SK-N-SH (cell line): Measurements from ENCODE around the gene MALT1. TPM values are rescaled to one million over a fixed set of nuclear protein-coding genes. Genes with fewer than 3 reads are reported as not detected.

Experiments used
- CTCF ChIA-PET: fragments of 300-600, 350-600 bp; formaldehyde crosslinking; extraction: SDS; loops from one replicate; lab custom pipeline; 2021; lab: Yijun Ruan, JAX
- POLR2A ChIA-PET: fragments of 350-600 bp; sonication (Branson Sonifier 250); formaldehyde crosslinking; extraction: SDS; loops from one replicate; lab custom pipeline; 2020; ENCODE audit warnings: antibody characterized with exemption, inconsistent platforms; lab: Yijun Ruan, JAX
- DNase-seq: peaks from one replicate; pipeline ENCODE4 v3.0.0; 2012
- H2AFZ ChIP-seq: fragments of 200-600 bp; sonication (generic); 2 replicates; pipeline ENCODE4 v1.8.1; 2016; ENCODE audit warnings: antibody characterized with exemption, mild to moderate bottlenecking, low read depth
- H3F3A ChIP-seq: fragments of 200-600 bp; sonication (generic); replicated peaks from 2 replicates; pipeline ENCODE3; 2016; ENCODE audit warnings: antibody characterized with exemption, mild to moderate bottlenecking; ENCODE audit not compliant: insufficient read depth
- H3K27ac ChIP-seq, 2 experiments: fragments of 200-500 bp in 1 of 2; fragments of 200-600 bp in 1 of 2; sonication (Bioruptor generic) in 1 of 2; sonication (generic), shearing (Covaris generic) in 1 of 2; 2 replicates each; pipeline versions ENCODE4 v1.5.1 to v1.6.1; 2014 to 2016; ENCODE audit warnings: low read depth in 2 of 2, inconsistent platforms in 1 of 2, low read length in 1 of 2, mild to moderate bottlenecking in 1 of 2, mixed read lengths in 1 of 2
- H3K27me3 ChIP-seq: fragments of 200-600 bp; sonication (generic), shearing (Covaris generic); 2 replicates; pipeline ENCODE4 v1.6.1; 2016; ENCODE audit warnings: mixed run types; ENCODE audit not compliant: insufficient read depth
- H3K36me3 ChIP-seq, 2 experiments: fragments of 200-500 bp in 1 of 2; fragments of 200-600 bp in 1 of 2; sonication (Bioruptor generic) in 1 of 2; sonication (generic) in 1 of 2; replicated peaks in 1 of 2; 2 replicates each; pipeline versions ENCODE3 to v1.5.1; 2014 to 2016; ENCODE audit warnings: low read length in 1 of 2, mild to moderate bottlenecking in 1 of 2; ENCODE audit not compliant: insufficient read depth in 2 of 2, control insufficient read depth in 1 of 2
- H3K4me1 ChIP-seq, 2 experiments: fragments of 200-500 bp in 1 of 2; fragments of 200-600 bp in 1 of 2; sonication (Bioruptor generic) in 1 of 2; sonication (generic), shearing (Covaris generic) in 1 of 2; 2 replicates each; pipeline versions ENCODE4 v1.5.1 to v1.6.1; 2014 to 2016; ENCODE audit warnings: low read depth in 1 of 2, low read length in 1 of 2, mixed run types in 1 of 2; ENCODE audit not compliant: insufficient read depth in 2 of 2, control insufficient read depth in 1 of 2
- H3K4me2 ChIP-seq: fragments of 200-600 bp; sonication (generic), shearing (Covaris generic); 2 replicates; pipeline ENCODE4 v1.6.1; 2017; ENCODE audit warnings: mixed run types
- H3K4me3 ChIP-seq, 2 experiments: fragments of 200-500 bp in 1 of 2; fragments of 200-600 bp in 1 of 2; sonication (Bioruptor generic) in 1 of 2; sonication (generic), shearing (Covaris generic) in 1 of 2; 2 replicates each; pipeline versions ENCODE4 v1.5.1 to v1.8.1; 2014 to 2016; ENCODE audit warnings: low read depth in 2 of 2, inconsistent platforms in 1 of 2, low read length in 1 of 2, mild to moderate bottlenecking in 1 of 2, mixed read lengths in 1 of 2, moderate library complexity in 1 of 2
- H3K79me2 ChIP-seq: fragments of 200-600 bp; sonication (generic); 2 replicates; pipeline ENCODE4 v1.8.1; 2017; ENCODE audit warnings: mild to moderate bottlenecking; ENCODE audit not compliant: insufficient read depth
- H3K9ac ChIP-seq: fragments of 200-600 bp; sonication (generic); 2 replicates; pipeline ENCODE4 v1.6.1; 2017; ENCODE audit warnings: mixed run types
- H3K9me2 ChIP-seq: fragments of 200-600 bp; sonication (generic); 2 replicates; pipeline ENCODE4 v1.6.1; 2017; ENCODE audit warnings: mixed run types
- H3K9me3 ChIP-seq: fragments of 200-600 bp; sonication (generic); 2 replicates; pipeline ENCODE4 v1.6.1; 2017; ENCODE audit warnings: mixed run types, mild to moderate bottlenecking, moderate library complexity
- H4K20me1 ChIP-seq: fragments of 200-600 bp; sonication (generic); 2 replicates; pipeline ENCODE4 v1.6.1; 2017; ENCODE audit warnings: mild to moderate bottlenecking, mixed run types; ENCODE audit not compliant: insufficient read depth
- CHD2 ChIP-seq: fragments of 150-350 bp; IDR thresholded peaks from 2 replicates; pipeline ENCODE4 v1.6.1; 2018; ENCODE audit warnings: low read length; ENCODE audit not compliant: partially characterized antibody
- EP300 ChIP-seq, 2 experiments: IDR thresholded peaks; 2 replicates each; pipeline versions ENCODE4 v1.4.0 to v1.6.1; 2012; ENCODE audit warnings: borderline replicate concordance in 1 of 2, low read depth in 1 of 2, low read length in 1 of 2
- EZH2phosphoT487 ChIP-seq: fragments of 200-600 bp; sonication (generic); IDR thresholded peaks from 2 replicates; pipeline ENCODE4 v1.6.1; 2017; ENCODE audit warnings: low read depth, mixed run types, mild to moderate bottlenecking, antibody characterized with exemption, moderate library complexity, borderline replicate concordance
- GABPA ChIP-seq: IDR thresholded peaks from 2 replicates; pipeline ENCODE4 v1.4.0; 2012; ENCODE audit warnings: low read depth, mild to moderate bottlenecking
- IRF3 ChIP-seq: fragments of 150-350 bp; IDR thresholded peaks from 2 replicates; pipeline ENCODE4 v1.6.1; 2016; ENCODE audit warnings: mild to moderate bottlenecking, low read depth, low read length
- MEF2A ChIP-seq: IDR thresholded peaks from 2 replicates; pipeline ENCODE4 v1.4.0; 2012; ENCODE audit warnings: low read depth, borderline replicate concordance
- MXI1 ChIP-seq: IDR thresholded peaks from 2 replicates; pipeline ENCODE4 v1.6.1; 2012; ENCODE audit warnings: mild to moderate bottlenecking, low read depth, low read length, improper control_type of control experiment
- SMC3 ChIP-seq: IDR thresholded peaks from 2 replicates; pipeline ENCODE4 v1.6.1; 2012; ENCODE audit warnings: low read depth, low read length, improper control_type of control experiment
- USF1 ChIP-seq: IDR thresholded peaks from 2 replicates; pipeline ENCODE4 v1.4.0; 2012; ENCODE audit warnings: low read depth, borderline replicate concordance
- WGBS: methylation state at CpG from one replicate; pipeline ENCODE4 v1.1.6; 2017; ENCODE audit warnings: low lambda C conversion rate; 5-methylcytosine and 5-hydroxymethylcytosine counted together
- polyA plus RNA-seq, 3 experiments: library from polyadenylated mRNA; depleted of rRNA; stranded (reverse); fragments of >200 nt; gene quantifications; 2 replicates each; pipeline ENCODE4 v1.2.3, GENCODE V29; 2012

The MALT1 gene
- polyA plus RNA-seq, 1 of the 3 experiments (the other 2 are of a cell fraction): 6.6 TPM

- H3K4me3 ChIP-seq: no peak overlapping the region
- no peaks in the 10 kb centered on the region for H3F3A ChIP-seq
- no peak overlapping the region for H3K4me2 ChIP-seq
- CTCF ChIA-PET: interaction anchor here (1.0 to 11.1 kb wide), 6 partner anchors 13 to 305 kb away, joined by 3 to 215 read pairs (median 67); no protein-coding TSS in a partner anchor
- H3K4me1 ChIP-seq: peaks cover 2 to 4% of the 10 kb centered on the region in 2 experiments; a peak in 1 of 4 replicates
- no peaks in the 10 kb centered on the region for H3K27me3 ChIP-seq
- no peaks in the 10 kb centered on the region for H3K9me3 ChIP-seq
- POLR2A ChIA-PET: interaction anchor here (0.8 kb wide), 1 partner anchor 727 kb away, joined by 3 read pairs; no protein-coding TSS in a partner anchor
- TF ChIP-seq MXI1 (no peak), IRF3 (no peak), GABPA (no peak), EP300 (IDR thresholded peaks at IDR 0.05; ENCODE audit: borderline replicate concordance in 1 of 2, low read depth in 1 of 2, low read length in 1 of 2) (no peak)
- TF ChIP-seq, all 33 proteins: peak for 0
- no peaks in the 10 kb centered on the region for H4K20me1 ChIP-seq
- H2AFZ ChIP-seq: no peak overlapping the region
- DNase-seq: no peak
- H3K36me3 ChIP-seq: no peaks in the 10 kb centered on the region
- WGBS: 78% methylated on average over 3 of the region's 3 CpGs
- H3K9me2 ChIP-seq: no peaks in the 10 kb centered on the region
- no peak overlapping the region for H3K9ac ChIP-seq
- no peak overlapping the region for H3K27ac ChIP-seq
- H3K79me2 ChIP-seq: no peaks in the 10 kb centered on the region
Measured at GRCh38 chr18:58766164-58766563, 94.9 kb downstream of the MALT1 start.

GRCh38 chr18:58766946-58767345 is 95.7 kb downstream of the MALT1 start:
- Histone ChIP-seq H4K20me1 (no peaks in the 10 kb centered on the region), H3K36me3 (no peaks in the 10 kb centered on the region), H3K9me2 (no peaks in the 10 kb centered on the region), H3K4me2 (no peak overlapping the region), H3K4me3 (no peak overlapping the region), H3F3A (no peaks in the 10 kb centered on the region), H3K27me3 (no peaks in the 10 kb centered on the region), H3K9ac (no peak overlapping the region), H3K27ac (no peak overlapping the region), H3K79me2 (no peaks in the 10 kb centered on the region), H3K4me1 (peaks cover 2 to 4% of the 10 kb centered on the region in 2 experiments; a peak in 1 of 4 replicates), H3K9me3 (no peaks in the 10 kb centered on the region), H2AFZ (no peak overlapping the region)
- no peak for DNase-seq
- CTCF ChIA-PET: interaction anchor here (1.0 to 11.1 kb wide), 4 partner anchors 15 to 304 kb away, joined by 3 to 215 read pairs (median 118); no protein-coding TSS in a partner anchor
- TF ChIP-seq EZH2phosphoT487 (no peak), CHD2 (no peak), SMC3 (no peak), USF1 (no peak), MEF2A (no peak)
- WGBS: 55% methylated on average over 7 of the region's 7 CpGs
- POLR2A ChIA-PET: interaction anchor here (0.8 kb wide), 1 partner anchor 728 kb away, joined by 3 read pairs; no protein-coding TSS in a partner anchor
